ENCODE data around the gene CARD14.
"Not testable (repeated sequence)": the region's sequence is repeated elsewhere in the genome, so short reads cannot be mapped to it uniquely, and the experiment has no call there.

The CARD14 gene

DNA sequence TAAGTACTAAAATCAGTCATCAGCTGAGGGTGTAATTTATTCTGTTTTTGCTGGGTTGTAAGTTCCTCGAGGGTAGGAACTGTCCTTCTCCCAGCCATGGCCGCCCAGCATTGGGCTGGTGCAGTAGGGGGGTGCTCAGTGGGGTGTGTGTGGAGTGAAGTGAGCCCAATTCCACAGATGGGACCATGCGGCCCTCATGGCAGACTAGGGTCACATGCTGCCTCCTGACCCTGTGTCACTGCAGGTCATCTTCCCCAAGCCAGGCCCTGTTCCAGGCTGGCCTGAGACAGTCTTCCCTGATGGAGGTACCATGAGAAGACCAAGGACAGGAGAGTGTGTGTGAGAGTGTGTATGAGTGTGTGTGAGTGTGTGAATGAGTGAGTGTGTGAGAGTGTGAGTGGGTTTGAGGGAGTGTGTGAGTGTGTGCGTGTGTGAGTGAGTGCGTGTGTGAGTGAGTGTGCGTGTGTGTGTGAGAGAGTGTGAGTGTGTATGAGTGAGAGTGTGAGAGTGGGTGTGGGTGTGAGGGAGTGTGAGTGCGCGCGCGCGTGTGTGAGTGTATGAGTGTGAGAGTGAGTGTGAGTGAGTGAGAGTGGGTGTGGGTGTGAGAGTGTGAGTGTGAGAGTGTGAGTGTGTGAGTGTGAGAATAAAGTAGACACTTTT, 54.1 kb downstream of the CARD14 start:
- no peak for DNase-seq (ENCODE audit: low spot score)

DNA sequence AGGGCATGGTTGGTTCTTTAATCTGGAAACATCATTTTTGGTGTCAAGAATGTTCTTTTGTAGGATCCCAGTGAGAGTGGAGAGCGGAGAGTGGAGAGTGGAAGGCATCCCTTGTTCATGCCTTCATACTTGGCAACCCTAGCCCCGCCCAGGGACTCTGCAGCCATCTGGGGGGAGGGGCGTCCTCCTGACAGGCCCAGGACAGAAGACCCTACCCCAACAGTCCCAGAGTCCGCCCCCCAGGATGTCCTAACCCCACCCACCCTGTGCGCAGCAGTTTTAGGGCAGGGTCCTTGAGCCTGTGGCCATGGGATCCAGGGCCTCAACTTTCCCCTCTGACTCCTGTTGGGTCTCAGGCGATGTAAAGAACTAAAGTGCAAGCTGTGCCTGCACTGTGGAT, 54.9 kb downstream of the CARD14 start:
- DNase-seq (ENCODE audit: low spot score) = no peak

DNA sequence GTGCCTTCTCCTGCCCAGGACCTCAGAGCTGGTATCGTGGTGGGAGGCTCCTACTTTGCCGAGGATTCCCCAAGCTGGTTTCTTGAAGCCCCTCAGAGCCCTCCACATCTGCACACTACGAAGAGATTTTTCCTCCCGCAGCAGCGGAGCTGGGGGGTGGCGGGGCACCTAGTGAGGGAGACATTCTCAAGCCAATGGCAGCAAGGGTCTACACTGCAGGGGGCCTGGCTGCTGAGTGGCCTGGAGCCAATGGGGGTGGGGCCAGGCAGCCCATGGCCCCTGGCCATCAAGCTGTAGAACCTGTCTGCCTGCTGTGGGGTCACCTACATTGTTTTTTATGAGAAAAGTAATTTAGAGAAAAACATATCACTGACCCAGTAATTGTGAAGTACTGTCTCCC, 55.4 kb downstream of the CARD14 start:
- no peak for DNase-seq (ENCODE audit: low spot score)

DNA sequence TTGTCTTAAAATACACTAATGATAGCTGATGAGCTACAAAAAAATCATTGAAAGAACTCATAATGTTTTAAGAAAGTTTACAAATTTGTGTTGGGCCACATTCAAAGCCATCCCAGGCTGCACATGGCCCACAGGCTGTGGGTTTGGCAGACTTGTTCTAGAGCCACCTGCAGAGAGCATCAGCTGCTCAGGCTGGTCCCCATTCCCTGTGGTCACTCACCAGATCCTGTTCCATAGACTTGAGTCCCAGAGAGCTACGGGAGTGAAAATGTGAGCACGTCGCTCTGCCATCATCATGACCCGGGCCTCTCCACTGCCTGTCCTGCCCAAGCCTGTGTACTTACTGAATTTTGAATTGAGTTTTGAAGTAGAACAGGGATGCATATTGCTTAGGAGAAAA, 57.3 kb downstream of the CARD14 start:
- DNase-seq (ENCODE audit: low spot score) = no peak

DNA sequence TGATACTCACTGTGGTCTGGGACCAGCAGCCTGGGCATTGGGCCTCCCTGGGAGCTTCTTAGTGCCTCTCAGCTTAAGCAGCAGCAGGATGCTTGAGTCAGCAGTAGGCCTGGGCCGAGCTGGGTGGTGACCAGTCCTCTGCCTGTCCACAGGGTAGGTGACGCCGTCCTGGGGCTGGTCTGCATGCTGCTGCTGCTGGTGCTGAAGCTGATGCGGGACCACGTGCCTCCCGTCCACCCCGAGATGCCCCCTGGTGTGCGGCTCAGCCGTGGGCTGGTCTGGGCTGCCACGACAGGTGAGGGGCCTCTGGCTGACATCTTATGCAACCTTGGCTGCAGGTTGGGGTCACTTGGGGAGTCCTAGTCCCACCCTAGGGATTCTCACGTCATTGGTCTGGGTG, 57.8 kb downstream of the CARD14 start:
- DNase-seq (ENCODE audit: low spot score) = no peak

DNA sequence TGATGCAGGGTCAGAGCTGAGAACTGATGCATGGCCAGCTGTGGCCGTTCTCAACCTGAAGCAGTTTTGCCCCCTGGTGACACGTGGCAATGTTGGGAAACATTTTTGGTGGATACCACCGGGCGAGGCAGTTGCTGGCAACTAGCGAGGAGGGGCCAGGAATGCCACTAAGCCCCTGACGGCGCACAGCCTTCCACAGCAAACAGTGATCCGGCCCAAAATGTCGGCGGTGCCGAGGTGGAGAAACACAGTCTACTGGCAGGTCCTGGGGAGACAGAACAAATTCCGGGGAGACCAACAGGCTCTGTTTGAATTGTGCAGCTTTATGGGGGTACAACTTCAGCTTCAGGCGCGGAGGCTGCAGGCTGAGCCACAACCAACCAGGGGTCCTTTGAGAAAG, 58.6 kb downstream of the CARD14 start:
- no peak for DNase-seq (ENCODE audit: low spot score)

DNA sequence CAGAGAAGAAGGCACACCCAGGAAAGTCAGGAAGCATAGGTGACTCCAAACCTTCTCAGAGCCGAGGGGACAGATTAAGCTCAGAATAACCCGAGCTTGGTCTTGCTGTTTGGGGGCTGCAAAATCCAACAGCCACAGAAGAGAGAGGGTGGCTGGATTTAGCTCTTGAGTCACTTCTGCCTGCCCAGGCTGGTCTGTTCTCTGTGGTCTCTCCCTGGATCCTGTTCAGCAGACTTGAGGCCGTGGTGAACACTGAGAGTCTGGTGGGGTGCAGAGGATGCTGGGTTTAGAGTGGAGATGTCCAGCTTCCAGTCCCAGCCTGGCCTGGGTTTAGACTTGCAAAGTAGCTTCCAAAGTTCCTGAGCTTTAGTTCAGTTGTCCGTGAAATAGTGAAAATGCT, 59.2 kb downstream of the CARD14 start:
- no peak for DNase-seq (ENCODE audit: low spot score)

DNA sequence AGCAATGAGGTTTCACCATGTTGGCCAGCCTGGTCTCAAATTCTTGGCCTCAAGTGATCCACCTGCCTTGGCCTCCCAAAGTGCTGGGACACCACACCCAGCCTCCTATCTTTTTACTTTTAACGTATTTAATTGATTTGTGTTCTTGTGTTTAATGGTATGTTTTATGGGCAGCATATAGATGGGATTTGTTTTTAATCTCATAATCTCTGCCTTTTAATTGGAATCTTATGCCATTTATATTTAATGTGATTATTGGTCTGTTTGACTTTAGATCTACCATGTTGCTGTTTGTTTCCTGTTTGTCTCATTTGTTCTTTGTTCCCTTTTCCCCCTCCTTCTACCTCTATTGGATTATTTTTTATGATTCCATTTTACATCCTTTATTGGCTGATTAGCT, 62.6 kb downstream of the CARD14 start:
- DNase-seq (ENCODE audit: low spot score) = no peak

DNA sequence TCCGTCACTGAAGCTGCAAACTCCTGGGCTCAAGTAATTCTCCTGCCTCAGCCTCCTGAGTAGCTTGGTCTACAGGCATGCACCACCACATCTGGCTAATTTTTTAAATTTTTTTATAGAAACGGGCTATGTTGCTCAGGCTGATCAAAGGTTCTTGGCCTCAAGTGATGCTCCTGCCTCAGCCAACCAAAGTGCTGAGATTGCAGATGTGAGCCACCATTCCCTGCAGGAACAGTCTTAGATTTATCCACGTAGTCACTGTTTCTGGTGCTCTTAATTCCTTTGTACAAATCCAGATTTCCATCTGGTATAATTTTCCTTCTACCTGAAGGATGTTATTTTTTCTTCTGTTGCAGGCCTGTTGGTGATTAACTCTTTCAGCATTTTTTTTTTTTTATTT, 63.4 kb downstream of the CARD14 start:
- DNase-seq (ENCODE audit: low spot score) = no peak

DNA sequence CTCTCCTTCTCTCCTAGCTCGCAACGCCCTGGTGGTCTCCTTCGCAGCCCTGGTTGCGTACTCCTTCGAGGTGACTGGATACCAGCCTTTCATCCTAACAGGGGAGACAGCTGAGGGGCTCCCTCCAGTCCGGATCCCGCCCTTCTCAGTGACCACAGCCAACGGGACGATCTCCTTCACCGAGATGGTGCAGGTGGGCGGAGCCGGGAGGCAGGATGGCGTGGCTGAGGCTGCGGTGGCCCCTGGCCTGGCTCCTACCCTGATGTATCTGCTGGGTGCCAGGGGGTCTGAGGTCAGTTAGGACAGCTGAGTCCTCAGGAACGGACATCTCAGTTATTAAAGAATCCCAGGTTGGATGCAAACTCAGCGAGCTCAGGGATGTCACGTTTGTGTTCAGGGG, 67.1 kb downstream of the CARD14 start:
- DNase-seq (ENCODE audit: low spot score) = no peak

DNA sequence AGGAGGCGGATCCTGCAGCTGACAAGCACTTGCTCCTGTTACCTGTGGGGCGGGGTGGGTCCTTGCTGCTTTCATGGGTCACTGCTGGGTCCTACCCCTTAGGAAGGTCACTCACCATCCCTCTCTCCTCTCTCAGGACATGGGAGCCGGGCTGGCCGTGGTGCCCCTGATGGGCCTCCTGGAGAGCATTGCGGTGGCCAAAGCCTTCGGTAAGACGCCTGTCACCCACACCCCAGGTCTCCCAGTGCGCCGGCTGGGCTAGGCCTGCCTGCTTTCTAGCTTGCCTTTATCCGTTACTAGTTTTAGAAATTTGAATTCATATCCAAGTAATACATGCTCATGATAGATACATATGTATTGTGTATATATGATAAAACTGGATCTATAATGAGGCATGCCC, 67.6 kb downstream of the CARD14 start:
- DNase-seq (ENCODE audit: low spot score) = no peak

DNA sequence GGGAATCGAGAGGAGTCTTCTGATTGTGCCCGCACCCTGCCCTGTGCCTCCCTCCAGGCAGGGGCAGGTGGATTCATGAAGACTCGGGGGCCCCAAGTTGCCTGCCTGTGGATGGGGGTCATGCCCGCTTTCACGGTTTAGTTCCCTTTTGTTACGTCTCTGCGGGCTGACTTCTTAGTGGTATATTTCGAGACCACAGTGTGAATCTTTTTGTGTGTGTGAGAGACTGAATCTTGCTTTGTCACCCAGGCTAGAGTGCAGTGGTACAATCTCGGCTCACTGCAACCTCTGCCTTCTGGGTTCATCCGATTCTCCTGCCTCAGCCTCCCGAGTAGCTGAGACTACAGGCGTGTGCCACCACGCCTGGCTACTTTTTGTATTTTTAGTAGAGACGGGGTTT, 72.7 kb downstream of the CARD14 start:
- DNase-seq (ENCODE audit: low spot score) = no peak

DNA sequence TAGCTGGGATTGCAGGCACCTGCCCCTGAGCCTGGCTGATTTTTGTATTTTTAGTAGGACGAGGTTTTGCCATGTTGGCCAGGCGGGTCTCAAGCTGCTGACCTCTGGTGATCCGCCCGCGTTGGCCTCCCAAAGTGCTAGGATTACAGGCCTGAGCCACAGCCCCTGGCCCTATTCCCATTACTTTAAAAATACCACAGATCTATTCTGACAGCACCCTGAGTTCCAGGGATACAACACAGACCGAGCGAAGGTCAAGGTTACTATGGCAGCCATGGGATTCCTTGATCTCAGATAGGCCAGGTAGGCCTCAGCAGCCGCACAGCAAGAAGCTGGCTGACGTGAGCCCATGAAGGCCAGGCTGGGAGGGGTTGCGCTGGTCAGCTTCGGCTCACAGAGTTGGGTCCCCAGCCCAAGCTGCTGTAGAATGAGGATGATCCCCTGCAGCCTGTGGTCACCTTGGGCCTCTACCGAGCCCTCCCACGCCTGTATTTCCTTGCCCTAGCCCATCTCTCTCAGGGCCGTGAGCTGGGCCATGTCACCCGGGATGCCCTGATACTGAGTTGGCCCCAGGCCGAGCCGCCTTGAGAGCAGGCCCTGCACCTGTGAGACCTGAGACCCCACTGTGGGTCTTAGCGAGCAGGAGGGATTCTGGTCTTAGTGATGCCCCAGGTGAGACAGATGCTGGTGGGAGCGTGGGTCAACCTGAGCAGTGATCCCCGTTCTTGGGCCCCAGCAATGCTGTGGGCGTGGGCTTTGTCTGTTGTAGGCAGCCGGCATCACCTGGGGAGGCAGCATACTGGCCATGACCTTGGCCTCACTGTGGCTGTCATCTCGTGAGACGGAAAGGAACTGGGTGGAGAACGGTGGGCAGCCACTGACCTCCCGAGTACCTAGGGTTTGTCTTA, 74.0 kb downstream of the CARD14 start:
- no peak for DNase-seq (ENCODE audit: low spot score)

DNA sequence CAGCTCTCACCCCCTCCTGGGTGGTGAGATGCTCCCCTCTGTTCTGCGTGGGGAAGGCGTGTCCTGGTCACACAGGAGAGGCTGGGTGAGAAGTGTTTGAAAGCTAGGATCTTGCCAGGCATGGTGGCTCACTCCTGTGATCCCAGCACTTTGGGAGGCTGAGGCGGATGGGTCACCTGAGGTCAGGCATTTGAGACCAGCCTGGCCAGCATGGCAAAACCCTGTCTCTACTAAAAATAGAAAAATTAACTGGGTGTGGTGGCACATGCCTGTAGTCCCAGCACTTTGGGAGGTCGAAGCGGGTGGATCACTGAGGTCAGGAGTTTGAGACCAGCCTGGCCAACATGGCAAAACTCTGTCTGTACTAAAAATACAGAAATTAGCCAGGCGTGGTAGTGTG, 74.6 kb downstream of the CARD14 start:
- DNase-seq (ENCODE audit: low spot score) = not testable (repeated sequence)

DNA sequence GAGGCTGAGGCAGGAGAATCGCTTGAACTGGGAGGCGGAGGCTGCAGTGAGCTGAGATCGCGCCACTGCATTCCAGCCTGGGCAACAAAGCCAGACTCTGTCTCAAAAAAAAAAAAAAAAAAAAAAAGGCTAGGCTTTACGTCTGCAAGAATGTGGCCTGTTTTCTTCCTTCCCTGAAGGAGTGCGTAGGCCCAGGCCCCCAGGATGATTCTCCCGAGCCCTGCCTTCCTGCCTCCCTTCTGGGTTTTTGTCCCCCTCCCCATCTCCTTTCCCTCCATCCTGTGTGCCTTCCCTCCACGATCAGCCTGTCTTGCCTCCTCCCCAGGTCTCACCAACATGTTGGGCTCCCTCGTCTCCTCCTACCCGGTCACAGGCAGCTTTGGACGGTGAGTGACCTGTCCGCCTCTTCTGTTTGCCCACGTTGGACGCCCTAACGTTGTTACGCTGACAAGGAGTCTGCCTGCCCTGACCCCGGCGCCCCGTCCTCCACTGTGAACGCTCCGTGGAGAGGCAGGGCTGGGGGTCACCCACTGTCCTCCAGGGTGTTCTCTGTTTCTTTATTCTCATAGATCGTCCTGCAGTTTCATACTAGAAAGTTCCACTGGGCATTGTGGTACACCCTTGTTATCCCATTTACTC, 75.2 kb downstream of the CARD14 start:
- DNase-seq (ENCODE audit: low spot score) = no peak

DNA sequence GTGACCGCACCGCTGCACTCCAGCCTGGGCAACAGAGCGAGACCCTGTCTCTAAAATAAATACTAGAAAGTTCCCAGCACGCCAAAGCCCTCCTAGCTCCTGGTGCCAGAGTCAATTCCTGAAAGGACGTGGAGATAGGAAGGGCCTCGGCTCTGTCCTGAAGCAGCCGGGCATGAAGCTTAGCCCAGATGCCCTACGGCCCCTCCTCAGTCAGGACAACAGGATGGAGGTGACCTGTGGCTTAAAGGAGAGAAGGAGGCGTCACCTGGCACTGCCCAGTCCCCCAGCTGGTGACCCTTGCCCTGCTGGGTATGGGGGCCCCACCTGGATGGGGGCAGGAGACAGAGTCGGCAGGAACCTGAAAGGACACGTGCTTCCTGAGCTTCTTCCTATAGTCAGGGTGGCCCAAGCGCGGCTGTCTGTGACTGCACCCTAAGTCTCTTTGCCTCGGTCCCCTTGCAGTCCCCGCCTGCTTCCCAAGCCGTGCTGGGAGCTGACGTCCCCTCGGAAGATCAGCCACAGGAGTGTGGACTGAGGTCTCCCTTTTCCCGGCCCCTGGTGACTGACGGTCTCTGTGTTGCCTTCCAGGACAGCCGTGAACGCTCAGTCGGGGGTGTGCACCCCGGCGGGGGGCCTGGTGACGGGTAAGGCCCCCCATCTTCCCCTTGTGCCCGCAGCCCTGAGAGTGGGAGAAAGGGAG, 75.9 kb downstream of the CARD14 start:
- no peak for DNase-seq (ENCODE audit: low spot score)

DNA sequence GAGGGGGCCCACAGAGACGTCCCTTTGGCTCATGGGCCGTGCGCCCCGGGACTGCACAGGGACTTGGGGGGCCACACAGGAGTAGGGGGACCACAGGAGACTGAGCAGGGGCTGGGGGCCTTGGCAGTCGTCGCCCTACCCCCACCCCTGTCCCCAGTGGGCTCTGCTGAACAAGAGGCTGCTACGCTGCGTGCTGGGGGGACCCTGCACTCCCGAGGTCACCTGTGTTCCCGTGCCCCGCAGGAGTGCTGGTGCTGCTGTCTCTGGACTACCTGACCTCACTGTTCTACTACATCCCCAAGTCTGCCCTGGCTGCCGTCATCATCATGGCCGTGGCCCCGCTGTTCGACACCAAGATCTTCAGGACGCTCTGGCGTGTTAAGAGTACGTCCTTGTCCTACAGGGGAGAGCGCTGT, 76.4 kb downstream of the CARD14 start:
- no peak for DNase-seq (ENCODE audit: low spot score)

DNA sequence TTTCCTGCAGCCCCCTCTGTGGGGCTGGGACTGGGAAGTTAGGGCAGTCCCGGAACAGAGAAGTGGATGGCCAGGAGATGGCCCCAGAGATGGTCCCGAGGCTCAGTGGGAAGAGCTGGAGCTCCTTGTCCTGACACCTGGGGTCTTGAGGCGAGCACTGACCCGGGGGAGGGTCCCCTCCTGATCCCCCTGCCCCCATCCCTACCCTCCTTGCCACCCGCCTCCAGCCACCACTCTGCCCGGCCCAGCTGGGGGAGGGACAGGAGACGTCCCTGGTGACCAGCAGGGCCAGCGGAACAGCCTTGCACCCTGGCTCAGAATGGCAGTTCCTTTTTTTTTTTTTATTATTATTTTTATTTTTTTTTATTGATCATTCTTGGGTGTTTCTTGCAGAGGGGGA, 76.9 kb downstream of the CARD14 start:
- DNase-seq (ENCODE audit: low spot score) = no peak

DNA sequence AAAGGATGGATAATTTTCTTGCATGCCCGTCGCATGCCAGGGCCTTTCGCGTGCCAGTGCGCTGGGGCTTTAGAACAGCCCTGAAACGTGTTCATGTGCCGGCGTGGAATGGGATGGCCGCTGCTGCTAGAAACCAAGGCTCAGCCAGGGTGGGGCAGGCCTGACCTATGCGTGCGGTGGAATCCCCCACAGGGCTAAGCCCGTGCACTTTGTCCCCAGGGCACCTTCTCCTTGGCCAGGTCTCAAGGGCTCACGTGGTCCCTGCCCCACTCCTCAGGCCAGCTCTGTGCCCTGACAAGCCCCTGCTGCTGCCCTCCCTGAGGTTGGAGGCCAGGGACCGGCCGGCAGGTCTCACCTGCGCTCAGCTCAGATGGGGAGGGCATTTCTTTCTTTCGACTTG, 77.7 kb downstream of the CARD14 start:
- no peak for DNase-seq (ENCODE audit: low spot score)

DNA sequence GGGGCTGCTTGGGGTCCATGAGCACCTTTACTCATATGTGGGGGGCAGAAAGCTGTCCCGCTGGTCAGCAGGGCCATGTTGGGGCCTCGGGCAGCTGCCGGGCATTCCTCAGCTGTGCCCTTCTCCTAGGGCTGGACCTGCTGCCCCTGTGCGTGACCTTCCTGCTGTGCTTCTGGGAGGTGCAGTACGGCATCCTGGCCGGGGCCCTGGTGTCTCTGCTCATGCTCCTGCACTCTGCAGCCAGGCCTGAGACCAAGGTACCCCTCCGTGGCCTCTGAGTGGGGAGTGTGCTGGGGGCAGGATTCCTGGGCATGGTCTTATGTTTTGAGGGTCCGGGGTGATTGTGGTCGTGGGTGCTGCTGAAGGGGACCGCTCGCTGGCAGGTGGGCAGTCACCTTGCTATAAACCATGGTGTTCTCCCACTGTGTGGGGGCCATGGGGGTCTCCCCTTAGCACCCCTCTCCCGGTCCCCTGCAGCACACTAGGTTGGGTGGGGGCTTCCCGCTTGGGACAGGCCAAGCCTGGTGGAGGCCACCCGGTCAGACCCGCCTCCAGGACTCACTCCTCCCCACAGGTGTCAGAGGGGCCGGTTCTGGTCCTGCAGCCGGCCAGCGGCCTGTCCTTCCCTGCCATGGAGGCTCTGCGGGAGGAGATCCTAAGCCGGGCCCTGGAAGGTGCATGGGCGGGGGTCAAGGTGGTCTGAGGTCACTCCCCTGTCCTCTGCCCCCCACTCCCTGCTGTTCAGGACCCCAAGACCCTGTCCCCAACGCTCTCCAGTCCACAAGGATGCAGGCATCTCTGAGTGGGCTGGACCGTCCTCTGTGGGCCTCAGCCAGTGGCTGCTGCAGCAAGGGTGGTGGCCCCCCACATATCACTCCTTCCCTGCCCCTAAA, 78.4 kb downstream of the CARD14 start:
- DNase-seq (ENCODE audit: low spot score) = no peak

DNA sequence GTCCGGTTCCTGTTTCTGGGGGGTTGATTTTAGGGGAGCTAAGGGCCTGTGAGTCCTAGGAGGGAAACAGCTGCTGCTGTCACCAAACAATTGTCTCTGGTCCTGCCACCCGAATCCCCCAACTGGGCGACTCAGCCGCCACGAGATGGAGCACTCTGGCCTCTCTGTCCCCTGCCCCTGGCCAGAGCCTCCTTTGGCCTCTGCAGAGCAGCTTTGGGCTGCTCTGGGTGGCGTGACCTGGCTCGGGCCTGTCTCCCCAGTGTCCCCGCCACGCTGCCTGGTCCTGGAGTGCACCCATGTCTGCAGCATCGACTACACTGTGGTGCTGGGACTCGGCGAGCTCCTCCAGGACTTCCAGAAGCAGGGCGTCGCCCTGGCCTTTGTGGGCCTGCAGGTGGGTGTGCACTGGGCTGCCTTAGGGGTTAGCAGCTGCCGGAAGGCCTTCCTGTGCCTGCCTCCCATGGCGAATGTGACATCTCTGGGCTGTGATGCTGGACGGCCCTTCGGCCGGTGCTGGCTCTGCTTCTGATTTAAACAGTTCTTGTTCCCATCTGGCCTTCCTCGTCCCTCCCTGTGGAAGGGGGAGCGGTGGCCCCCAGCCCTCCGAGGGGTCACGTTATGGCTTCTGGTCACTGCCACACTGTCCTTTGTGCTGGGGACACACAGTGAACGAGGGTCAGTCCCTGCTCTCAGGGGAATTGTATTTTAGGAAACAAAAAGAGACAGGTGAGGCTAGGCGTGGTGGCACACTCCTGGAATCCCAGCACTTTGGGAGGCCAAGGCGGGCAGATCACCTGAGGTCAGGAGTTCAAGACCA, 79.3 kb downstream of the CARD14 start:
- no peak for DNase-seq (ENCODE audit: low spot score)
